Fibroblast of skin of abdomen (primary cell): ENCODE measurements around the gene KCNJ6.
"Not testable (repeated sequence)": the region's sequence is repeated elsewhere in the genome, so short reads cannot be mapped to it uniquely, and the experiment has no call there.

ENCODE experiments used
- DNase-seq: peaks from one replicate; pipeline ENCODE4 v3.0.0-alpha.2; 2013

The KCNJ6 gene

GRCh38 chr21:37712569-37712934 lies 203.7 kb downstream of the KCNJ6 start:
- not testable (repeated sequence) for DNase-seq

GRCh38 chr21:37711836-37712568 lies 204.3 kb downstream of the KCNJ6 start:
- peak; percentile 74 for DNase-seq

GRCh38 chr21:37711286-37711829 lies 204.9 kb downstream of the KCNJ6 start:
- peak; percentile 32 for DNase-seq

- DNase-seq, result peak; percentile 54
These were observed 205.5 kb downstream of the KCNJ6 start for GRCh38 chr21:37710546-37711285.

- DNase-seq, result no peak
These were observed 211.5 kb downstream of the KCNJ6 start for GRCh38 chr21:37704751-37705150.

DNA sequence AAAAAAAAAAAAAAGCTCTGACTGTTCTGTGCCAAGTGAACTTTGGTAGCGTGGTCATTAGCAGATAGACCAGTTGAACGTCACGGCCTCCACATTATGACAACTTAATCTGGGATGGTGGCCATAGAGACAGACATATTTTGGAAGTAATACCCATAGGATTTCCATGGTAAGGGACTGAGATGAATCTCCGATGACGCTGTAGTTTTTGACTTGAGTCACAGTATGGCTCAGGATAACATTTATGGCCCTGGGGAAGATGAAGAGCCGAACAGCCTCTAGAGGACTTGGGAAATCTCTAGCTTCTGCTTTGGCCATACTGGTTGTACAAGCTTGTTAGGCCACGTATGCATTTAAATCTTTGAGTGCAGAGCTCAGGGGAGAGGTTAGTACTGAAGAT lies 214.0 kb downstream of the KCNJ6 start:
- no peak for DNase-seq

DNA sequence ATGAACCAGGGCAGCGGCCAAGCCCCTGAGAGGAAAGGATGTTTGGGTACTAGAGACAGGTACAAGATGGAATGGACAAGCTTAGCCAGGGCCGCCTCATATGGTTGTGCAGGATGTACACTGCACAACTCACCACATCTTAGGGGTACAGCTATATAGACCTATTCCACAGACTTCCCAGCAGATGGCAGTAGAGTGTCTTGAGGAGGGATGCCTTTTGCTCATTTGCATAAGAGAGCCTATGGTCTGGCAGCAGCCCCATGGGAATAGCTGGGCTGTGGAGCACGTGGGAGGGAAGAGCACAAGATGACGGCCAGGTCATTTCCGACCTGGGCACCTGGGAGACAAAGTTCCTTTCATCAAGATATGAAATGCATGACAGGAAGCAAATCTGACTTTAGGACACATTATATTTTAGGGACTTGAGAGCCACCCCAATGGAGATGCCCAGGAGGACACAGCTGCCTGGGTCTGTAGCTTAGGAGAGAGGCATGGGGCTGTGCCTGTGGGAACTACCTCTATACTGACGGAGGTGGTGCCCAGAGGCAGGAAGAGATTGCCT lies 215.5 kb downstream of the KCNJ6 start:
- peak; percentile 81 for DNase-seq

- DNase-seq, result no peak
These were observed 217.1 kb downstream of the KCNJ6 start for GRCh38 chr21:37699024-37699775.

DNA sequence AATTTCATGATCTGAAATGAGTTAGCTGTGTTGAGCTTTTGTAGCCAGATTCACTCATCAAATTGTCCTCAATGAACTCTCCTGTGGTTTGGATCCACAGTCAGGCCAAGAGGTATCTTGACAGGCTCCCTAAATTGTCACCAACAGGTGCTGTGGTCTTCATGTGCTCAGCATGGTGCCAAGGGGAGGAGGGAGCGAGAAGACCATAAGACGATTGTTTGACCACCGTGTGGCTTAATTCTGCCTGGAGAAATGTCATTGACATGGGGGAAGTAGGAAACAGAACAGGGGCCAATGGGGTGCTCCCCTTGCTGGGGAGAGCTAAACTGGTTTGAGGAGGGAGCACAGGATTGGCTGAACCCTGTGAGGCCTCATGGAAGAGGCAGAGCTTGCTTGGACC lies 219.3 kb downstream of the KCNJ6 start:
- no peak for DNase-seq

DNA sequence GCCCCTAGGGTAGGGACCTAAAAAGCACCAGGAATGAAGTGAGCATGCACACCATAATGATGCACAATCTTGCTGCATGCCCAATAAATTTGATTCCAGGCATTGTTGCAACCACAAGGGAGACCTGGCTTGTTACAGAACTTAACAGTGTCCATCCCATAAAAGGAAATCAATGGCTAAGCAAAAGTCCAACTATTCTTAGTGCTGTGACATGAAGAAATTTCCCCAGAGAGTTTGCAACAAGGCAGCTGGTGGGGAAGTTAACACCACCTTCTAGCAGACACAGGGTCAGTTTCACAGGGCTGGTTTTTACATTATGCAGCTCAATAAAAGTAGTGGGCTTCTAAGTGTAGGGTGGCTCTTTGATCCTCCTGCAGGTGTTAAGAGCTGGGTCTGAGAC lies 221.1 kb downstream of the KCNJ6 start:
- DNase-seq, result no peak

DNA sequence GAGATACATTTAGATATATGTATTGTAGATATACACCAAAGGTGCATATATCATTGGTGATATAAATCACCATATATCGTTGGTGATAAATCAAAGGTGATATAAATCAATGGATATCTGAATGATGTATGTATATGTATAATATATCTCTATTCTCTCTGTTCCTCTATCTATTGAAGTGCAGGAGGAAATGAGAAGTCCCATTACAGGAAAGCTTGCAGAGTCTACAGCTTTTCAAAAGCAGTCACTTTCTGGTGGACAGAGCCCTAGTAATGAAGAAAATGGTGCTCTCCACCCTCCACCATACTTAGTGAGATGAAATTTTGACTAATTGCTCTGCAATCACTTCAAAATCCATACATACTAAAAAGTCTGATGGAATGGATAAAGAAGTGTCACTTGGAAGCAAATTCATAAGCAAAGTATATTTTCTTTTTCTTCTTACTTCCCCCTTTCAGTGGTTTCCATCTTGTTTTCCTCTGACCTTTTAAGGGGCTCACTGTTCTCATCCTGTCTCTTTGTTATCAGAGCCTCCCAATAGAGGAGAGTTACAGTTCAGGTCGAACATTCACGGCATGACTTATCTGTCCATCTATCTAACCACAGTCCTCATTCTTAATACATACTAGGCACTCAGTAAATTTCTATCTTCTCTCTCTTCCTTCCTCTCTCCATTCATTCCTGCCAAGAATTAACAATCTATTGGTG lies 227.2 kb downstream of the KCNJ6 start:
- no peak for DNase-seq

DNA sequence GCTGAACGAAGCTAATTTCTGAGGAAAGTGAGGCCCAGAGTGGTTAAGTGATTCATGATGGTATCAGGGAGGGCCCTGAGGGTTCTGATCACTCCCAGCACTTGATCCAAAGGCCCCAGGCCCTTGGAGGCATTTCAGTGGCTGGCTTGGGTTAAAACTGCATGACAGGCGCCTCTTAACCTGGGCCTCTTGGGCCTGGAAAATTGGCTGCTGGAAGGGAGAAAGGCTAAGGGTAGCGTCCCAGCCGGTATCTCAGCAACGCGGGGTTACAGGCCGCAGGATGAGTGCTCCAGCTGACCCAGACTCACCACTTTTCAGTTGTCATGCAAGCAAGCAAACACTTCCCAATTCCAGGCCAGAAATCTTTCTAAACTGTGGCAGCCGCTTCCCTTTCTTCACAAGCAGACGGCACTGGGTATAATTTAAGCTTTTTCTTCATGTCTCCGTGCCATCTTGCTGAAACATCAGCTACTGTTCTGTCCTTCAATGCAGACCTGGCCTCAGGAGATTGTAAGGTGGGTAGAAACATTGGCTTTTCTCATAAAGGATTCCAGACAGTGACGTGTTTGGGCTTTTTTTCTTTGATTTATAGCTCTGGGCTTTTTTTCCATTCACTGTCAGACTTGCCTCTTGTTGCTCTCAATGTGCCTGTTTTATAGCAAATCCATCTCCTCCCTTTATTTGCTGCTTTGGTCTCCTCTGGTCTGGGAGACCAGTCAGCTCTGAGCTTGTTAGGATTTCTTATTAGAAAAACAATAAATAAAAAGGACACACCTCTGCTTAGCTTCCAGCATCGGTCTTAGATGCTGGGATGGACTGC lies 229.1 kb downstream of the KCNJ6 start:
- no peak for DNase-seq

- no peak for DNase-seq
These were observed 231.7 kb downstream of the KCNJ6 start for GRCh38 chr21:37684547-37684946.

DNA sequence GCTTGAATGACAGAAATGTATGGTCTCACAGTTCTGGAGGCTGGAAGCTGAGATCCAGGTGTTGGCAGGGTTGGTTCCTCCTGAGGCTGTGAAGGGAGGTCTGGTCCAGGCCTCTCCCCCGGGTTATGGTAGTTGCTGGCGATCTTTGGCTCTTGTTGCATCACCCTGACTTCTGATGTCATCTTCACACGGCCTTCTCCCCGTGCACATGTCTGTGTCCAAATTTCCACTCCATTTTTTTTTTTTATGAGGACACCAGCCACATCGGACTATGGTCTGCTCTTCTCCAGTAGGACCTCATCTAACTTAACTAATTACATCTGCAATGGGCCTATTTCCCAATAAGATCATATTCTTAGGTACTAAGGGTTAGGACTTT lies 232.2 kb downstream of the KCNJ6 start:
- no peak for DNase-seq

DNA sequence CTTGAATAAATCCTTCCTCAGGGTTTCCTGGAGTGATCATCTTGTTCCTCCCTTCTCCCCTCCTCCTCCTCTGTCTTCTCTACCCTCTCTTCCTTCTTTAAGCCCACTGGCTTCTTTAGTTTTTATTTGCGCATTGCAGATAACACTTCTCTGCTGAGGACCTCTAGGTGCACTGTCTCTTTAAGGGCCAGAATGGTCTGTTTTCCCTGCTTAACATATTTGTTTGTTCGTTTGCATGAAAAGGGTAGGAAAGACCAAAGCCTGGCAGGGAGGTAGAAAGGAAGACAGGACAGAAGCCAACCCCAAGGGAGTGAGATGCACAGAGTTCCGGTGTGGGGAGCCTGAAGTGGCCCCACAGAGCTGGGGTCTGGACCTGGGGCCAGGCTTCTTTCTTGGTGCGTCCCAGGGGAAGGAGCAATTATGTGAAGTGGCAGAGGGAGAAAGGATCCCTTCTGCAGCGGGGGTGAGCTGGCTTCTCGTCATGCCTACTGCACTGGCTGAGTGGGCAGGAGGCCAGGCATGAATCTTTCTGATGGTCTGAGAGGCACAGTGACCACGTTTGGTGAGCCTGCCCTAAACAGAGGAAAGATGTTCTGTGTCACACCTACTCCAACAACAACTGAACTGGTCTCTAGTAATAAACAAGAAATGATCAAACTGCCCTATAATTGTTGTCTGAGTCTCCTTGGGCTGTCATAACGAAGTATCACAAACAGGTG lies 232.7 kb downstream of the KCNJ6 start:
- no peak for DNase-seq

DNA sequence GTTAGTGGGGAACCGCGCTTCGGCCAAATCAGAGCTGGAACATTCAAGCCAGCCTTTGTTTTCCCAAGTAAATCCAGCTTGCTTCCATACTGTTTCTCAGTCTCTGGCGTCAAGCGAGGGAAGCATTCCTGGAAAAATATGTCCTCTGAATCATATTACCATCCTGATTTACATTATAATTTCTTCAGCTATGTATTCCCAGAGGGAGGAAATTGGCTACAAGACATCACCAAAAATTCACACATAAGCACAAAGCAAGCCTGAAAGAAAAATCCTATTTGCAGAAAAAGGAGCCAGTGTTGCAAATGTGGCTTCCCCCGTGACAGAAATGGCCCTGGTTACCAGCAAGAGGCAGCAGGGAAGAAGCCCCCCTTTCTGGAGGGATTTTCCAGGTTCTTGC lies 233.3 kb downstream of the KCNJ6 start:
- DNase-seq, result peak; percentile 69

GRCh38 chr21:37677006-37677405 lies 239.3 kb downstream of the KCNJ6 start:
- no peak for DNase-seq

GRCh38 chr21:37675202-37675801 lies 241.0 kb downstream of the KCNJ6 start:
- DNase-seq, result peak; percentile 34

- no peak for DNase-seq
These were observed 242.3 kb downstream of the KCNJ6 start for GRCh38 chr21:37673801-37674575.
